ENCODE data around the gene NR1D1. TPM values are rescaled to one million over a fixed set of nuclear protein-coding genes. Genes with fewer than 3 reads are reported as not detected.
"Not testable (repeated sequence)": the region's sequence is repeated elsewhere in the genome, so short reads cannot be mapped to it uniquely, and the experiment has no call there.

Gene NR1D1
- total RNA-seq (100 to 1,000 TPM; 102 to 145 TPM), total RNA-seq (28.3 to 176 reads per million in 2 donors)

- Mint-ChIP-seq H3K4me1 (peaks cover 82% of the 10 kb centered on the region), H3K36me3 (ENCODE audit: low read depth) (peaks cover 5% of the 10 kb centered on the region), H3K4me3 (peak within 1 kb of the TSS; percentile 92), H3K27ac (peak within 1 kb of the TSS; percentile 100), H3K27me3 (no peaks in the 10 kb centered on the region)
- H3K9me3 ChIP-seq (ENCODE audit: control insufficient read depth, low read length, poor library complexity, severe bottlenecking) = no peaks in the 10 kb centered on the region
- DNase-seq = no peak
- no peak for ATAC-seq
Measured at GRCh38 chr17:40100419-40100668, at the start of gene NR1D1. Gene NR1D1 (minus strand): TSS chr17:40100589. CDS start chr17:40100094, 495 bp downstream.

- H3K27ac Mint-ChIP-seq = peak overlapping the region; percentile 84
- H3K4me3 Mint-ChIP-seq = no peak overlapping the region
- H3K9me3 ChIP-seq (ENCODE audit: control insufficient read depth, low read length, poor library complexity, severe bottlenecking) = no peaks in the 10 kb centered on the region
- DNase-seq (no peak), ATAC-seq (no peak)
- H3K36me3 Mint-ChIP-seq (ENCODE audit: low read depth) = peaks cover 16% of the 10 kb centered on the region
- H3K4me1 Mint-ChIP-seq = peaks cover 41% of the 10 kb centered on the region
- H3K27me3 Mint-ChIP-seq = no peaks in the 10 kb centered on the region
Measured at GRCh38 chr17:40148527-40148926, 48.1 kb upstream of the NR1D1 start.

- Mint-ChIP-seq H3K4me1 (peaks cover 48% of the 10 kb centered on the region), H3K36me3 (ENCODE audit: low read depth) (peaks cover 19% of the 10 kb centered on the region), H3K27ac (peak overlapping the region; percentile 63), H3K4me3 (no peak overlapping the region), H3K27me3 (no peaks in the 10 kb centered on the region)
- no peaks in the 10 kb centered on the region for H3K9me3 ChIP-seq (ENCODE audit: control insufficient read depth, low read length, poor library complexity, severe bottlenecking)
- DNase-seq (no peak), ATAC-seq (no peak)
Measured at GRCh38 chr17:40145476-40145875, 45.1 kb upstream of the NR1D1 start.

DNA sequence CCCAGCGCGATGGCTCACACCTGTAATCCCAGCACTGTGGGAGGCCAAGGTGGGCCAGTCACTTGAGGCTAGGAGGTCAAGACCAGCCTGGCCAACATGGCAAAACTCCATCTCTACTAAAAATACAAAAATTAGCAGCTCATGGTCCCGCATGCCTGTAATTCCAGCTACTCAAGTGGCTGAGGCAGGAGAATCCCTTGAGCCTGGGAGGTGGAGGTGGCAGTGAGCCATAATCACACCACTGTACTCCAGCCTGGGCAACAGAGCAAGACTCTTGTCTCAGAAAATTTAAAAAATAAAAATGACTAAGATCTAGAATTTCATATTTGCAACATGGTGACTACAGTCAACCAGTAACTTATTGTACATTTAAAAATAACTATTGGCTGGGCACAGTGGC lies 42.8 kb upstream of the NR1D1 start:
- not testable (repeated sequence) for H3K4me3 Mint-ChIP-seq; H3K27me3 Mint-ChIP-seq; DNase-seq; H3K27ac Mint-ChIP-seq; H3K9me3 ChIP-seq (ENCODE audit: control insufficient read depth, low read length, poor library complexity, severe bottlenecking); ATAC-seq
- Mint-ChIP-seq H3K4me1 (peaks cover 43% of the 10 kb centered on the region), H3K36me3 (ENCODE audit: low read depth) (peaks cover 10% of the 10 kb centered on the region)

- Mint-ChIP-seq H3K27ac (peak overlapping the region; percentile 97), H3K4me1 (peaks cover 26% of the 10 kb centered on the region), H3K27me3 (no peaks in the 10 kb centered on the region), H3K4me3 (peak overlapping the region; percentile 92), H3K36me3 (ENCODE audit: low read depth) (peaks cover 6% of the 10 kb centered on the region)
- DNase-seq = no peak
- ATAC-seq = peak; percentile 17
- H3K9me3 ChIP-seq (ENCODE audit: control insufficient read depth, low read length, poor library complexity, severe bottlenecking) = no peaks in the 10 kb centered on the region
Measured at GRCh38 chr17:40139566-40140058, 39.2 kb upstream of the NR1D1 start.

DNA sequence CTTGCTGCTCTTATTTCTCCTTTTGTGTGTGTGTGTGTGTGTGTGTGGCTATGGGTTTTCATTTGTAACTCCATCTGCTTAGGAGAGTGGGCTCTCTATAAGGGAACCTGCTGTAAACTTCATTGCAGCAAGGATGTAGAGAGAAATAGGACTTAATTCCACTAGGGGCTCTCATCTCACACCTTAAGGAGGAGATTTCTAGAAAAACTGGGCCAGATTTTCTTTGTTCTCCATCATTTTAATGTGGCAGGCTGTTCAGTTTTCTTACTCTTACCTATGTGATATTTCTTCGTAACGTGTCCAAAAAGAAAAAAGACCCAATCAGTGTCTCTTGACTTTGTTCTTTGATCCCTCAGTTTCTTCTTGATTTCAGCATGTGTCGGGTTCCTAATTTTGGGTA lies 35.4 kb upstream of the NR1D1 start:
- Mint-ChIP-seq H3K27ac (peak overlapping the region; percentile 87), H3K4me3 (peak overlapping the region; percentile 62), H3K36me3 (ENCODE audit: low read depth) (peaks cover 5% of the 10 kb centered on the region), H3K27me3 (no peaks in the 10 kb centered on the region), H3K4me1 (peaks cover 21% of the 10 kb centered on the region)
- no peaks in the 10 kb centered on the region for H3K9me3 ChIP-seq (ENCODE audit: control insufficient read depth, low read length, poor library complexity, severe bottlenecking)
- ATAC-seq (no peak), DNase-seq (no peak)

- no peaks in the 10 kb centered on the region for H3K9me3 ChIP-seq (ENCODE audit: control insufficient read depth, low read length, poor library complexity, severe bottlenecking)
- H3K4me1 Mint-ChIP-seq = peaks cover 13% of the 10 kb centered on the region
- peaks cover 7% of the 10 kb centered on the region for H3K36me3 Mint-ChIP-seq (ENCODE audit: low read depth)
- no peak overlapping the region for H3K4me3 Mint-ChIP-seq
- H3K27ac Mint-ChIP-seq = peak overlapping the region; percentile 87
- no peaks in the 10 kb centered on the region for H3K27me3 Mint-ChIP-seq
- DNase-seq (no peak), ATAC-seq (no peak)
Measured at GRCh38 chr17:40134184-40134583, 33.8 kb upstream of the NR1D1 start.

DNA sequence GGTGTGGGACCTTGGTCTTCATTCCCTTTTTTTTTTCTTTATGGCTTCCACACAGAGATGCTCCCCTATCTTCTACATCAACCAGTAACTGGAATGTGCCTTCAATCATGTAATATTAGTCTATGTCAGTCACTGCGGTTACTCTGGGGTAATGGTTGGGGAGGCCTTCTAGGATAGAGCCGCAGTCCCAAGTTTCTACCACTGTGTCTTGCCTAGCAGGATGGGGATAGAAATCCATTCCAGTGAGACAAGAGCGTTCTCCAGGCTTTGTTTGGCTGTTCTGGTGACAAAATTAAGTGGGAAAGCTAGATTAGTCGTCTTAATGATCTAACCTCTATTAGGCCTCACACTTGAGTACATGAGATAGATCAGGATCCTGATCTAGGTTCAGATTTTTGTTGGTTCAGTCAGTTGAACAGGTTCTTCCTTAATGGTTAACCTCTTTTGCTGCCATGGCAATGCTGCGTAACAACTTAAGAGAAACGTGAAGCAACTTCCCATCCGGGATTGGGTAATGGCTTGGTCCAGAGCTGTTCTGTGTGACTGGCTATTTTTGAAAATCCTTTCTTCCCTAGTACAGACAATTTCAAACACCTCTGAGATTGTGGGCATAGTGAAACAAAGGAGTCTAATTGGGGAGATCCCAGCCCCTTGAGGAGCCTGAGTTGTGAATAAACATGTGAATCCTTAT lies 30.1 kb upstream of the NR1D1 start:
- peaks cover 7% of the 10 kb centered on the region for H3K36me3 Mint-ChIP-seq (ENCODE audit: low read depth)
- H3K9me3 ChIP-seq (ENCODE audit: control insufficient read depth, low read length, poor library complexity, severe bottlenecking) = no peaks in the 10 kb centered on the region
- no peak for DNase-seq
- H3K4me3 Mint-ChIP-seq = no peak overlapping the region
- peaks cover 21% of the 10 kb centered on the region for H3K4me1 Mint-ChIP-seq
- ATAC-seq = peak; percentile 27
- H3K27me3 Mint-ChIP-seq = no peaks in the 10 kb centered on the region
- peak overlapping the region; percentile 87 for H3K27ac Mint-ChIP-seq

- ATAC-seq (no peak), DNase-seq (no peak)
- H3K9me3 ChIP-seq (ENCODE audit: control insufficient read depth, low read length, poor library complexity, severe bottlenecking) = no peaks in the 10 kb centered on the region
- no peaks in the 10 kb centered on the region for H3K27me3 Mint-ChIP-seq
- H3K36me3 Mint-ChIP-seq (ENCODE audit: low read depth) = peaks cover 7% of the 10 kb centered on the region
- peak overlapping the region; percentile 60 for H3K27ac Mint-ChIP-seq
- peaks cover 26% of the 10 kb centered on the region for H3K4me1 Mint-ChIP-seq
- H3K4me3 Mint-ChIP-seq = no peak overlapping the region
Measured at GRCh38 chr17:40129498-40129897, 29.1 kb upstream of the NR1D1 start.

- Mint-ChIP-seq H3K27ac (peak overlapping the region; percentile 97), H3K36me3 (ENCODE audit: low read depth) (peaks cover 4% of the 10 kb centered on the region), H3K4me3 (peak overlapping the region; percentile 99), H3K27me3 (no peaks in the 10 kb centered on the region), H3K4me1 (peaks cover 38% of the 10 kb centered on the region)
- H3K9me3 ChIP-seq (ENCODE audit: control insufficient read depth, low read length, poor library complexity, severe bottlenecking) = no peaks in the 10 kb centered on the region
- DNase-seq (no peak), ATAC-seq (no peak)
Measured at GRCh38 chr17:40124279-40125141, 24.1 kb upstream of the NR1D1 start.

GRCh38 chr17:40123811-40124114 lies 23.4 kb upstream of the NR1D1 start:
- ATAC-seq (no peak), DNase-seq (no peak)
- Mint-ChIP-seq H3K27me3 (no peaks in the 10 kb centered on the region), H3K4me1 (peaks cover 36% of the 10 kb centered on the region), H3K27ac (peak overlapping the region; percentile 97), H3K36me3 (ENCODE audit: low read depth) (peaks cover 4% of the 10 kb centered on the region), H3K4me3 (peak overlapping the region; percentile 99)
- no peaks in the 10 kb centered on the region for H3K9me3 ChIP-seq (ENCODE audit: control insufficient read depth, low read length, poor library complexity, severe bottlenecking)

DNA sequence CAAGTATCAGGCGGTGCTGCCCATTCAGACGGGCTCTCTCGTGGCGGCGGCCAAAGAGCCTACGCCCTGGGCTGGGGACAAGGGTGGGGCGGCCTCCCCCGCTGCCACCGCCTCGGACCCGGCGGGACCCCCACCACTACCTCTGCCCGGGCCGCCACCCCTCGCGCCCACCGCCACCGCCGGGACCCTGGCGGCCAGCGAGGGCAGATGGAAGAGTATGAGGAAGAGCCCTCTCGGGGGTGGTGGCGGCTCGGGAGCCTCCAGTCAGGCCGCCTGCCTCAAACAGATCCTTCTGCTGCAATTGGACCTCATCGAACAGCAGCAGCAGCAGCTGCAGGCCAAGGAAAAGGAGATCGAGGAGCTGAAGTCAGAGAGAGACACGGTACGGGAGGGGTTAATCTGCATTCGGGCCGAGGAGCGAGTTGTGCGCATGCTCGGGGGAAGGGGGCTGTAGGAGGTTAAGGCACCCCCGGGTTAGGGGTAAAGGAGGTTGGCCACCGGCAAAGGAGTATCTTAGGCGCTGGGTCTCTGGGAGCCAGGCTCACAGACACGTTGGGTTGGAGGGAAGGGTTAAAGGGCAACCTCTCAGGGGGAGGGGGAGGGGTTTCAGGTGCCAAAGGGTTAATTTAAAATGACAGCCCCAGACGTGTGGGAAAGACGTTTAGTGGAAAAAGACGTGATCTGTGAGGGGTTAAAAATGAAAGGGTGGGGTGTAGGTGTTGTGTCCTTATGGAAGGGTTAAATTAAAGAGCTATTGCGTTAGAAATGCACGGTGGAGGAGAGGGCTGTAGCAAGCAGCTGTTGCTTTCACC lies 22.8 kb upstream of the NR1D1 start:
- peak overlapping the region; percentile 97 for H3K27ac Mint-ChIP-seq
- DNase-seq = peak; percentile 23 to 49 (median 38)

More for the DNA sequence above, 22.8 kb upstream of the NR1D1 start:
- Mint-ChIP-seq H3K36me3 (ENCODE audit: low read depth) (peaks cover 4% of the 10 kb centered on the region), H3K4me3 (peak overlapping the region; percentile 99), H3K4me1 (peaks cover 39% of the 10 kb centered on the region), H3K27me3 (no peaks in the 10 kb centered on the region)
- H3K9me3 ChIP-seq (ENCODE audit: control insufficient read depth, low read length, poor library complexity, severe bottlenecking) = no peaks in the 10 kb centered on the region
- peak; percentile 49 for ATAC-seq
